OCI-LY3 (cell line): ENCODE data around the gene LGI4.

ENCODE experiments used
- EZH2phosphoT487 ChIP-seq: fragments of 200-600 bp; shearing (Covaris generic); IDR thresholded peaks from 2 replicates; pipeline ENCODE4 v1.6.1; 2018; ENCODE audit warnings: antibody characterized with exemption, mixed run types, low read depth
- TF ChIP-seq, protein P1 (sequence below): fragments of 200-600, 300-600 bp; sonication (generic); IDR thresholded peaks from 2 replicates; pipeline ENCODE4 v1.5.1; 2014; ENCODE audit warnings: antibody characterized with exemption, low read length, low read depth

DNA sequence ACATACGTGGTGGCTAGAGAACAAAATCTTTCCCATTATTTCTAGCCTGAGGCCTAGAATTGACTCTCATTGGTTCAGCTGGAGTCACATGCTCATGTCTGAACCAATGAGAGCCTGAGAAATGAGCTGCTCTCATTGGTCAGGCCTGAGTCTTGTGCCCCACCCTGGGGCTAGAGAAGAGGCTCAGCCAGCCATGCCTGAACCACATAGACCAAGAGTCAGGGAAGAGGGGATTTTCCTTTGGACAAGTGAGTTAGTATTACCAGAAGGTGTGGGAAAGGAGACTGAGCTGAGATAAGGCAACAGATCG lies 26.5 kb upstream of the LGI4 start:
- TF ChIP-seq, protein P1, sequence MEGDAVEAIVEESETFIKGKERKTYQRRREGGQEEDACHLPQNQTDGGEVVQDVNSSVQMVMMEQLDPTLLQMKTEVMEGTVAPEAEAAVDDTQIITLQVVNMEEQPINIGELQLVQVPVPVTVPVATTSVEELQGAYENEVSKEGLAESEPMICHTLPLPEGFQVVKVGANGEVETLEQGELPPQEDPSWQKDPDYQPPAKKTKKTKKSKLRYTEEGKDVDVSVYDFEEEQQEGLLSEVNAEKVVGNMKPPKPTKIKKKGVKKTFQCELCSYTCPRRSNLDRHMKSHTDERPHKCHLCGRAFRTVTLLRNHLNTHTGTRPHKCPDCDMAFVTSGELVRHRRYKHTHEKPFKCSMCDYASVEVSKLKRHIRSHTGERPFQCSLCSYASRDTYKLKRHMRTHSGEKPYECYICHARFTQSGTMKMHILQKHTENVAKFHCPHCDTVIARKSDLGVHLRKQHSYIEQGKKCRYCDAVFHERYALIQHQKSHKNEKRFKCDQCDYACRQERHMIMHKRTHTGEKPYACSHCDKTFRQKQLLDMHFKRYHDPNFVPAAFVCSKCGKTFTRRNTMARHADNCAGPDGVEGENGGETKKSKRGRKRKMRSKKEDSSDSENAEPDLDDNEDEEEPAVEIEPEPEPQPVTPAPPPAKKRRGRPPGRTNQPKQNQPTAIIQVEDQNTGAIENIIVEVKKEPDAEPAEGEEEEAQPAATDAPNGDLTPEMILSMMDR, result no peak
- TF ChIP-seq EZH2phosphoT487, result no peak
